IMR-90 (cell line): ENCODE measurements around the gene PPFIA2. TPM values are rescaled to one million over a fixed set of nuclear protein-coding genes. Genes with fewer than 3 reads are reported as not detected.

Experiments used
- ATAC-seq: fragments of 200-7000 bp; cut with Tn5 transposase; 2 replicates; pipeline ENCODE4 v1.9.1; 2020; ENCODE audit warnings: low read depth, mild to moderate bottlenecking, moderate library complexity
- BruUV-seq: library from RNA; stranded (reverse); fragments of 400-500 nt; replicated peaks from 2 replicates; lab custom pipeline; 2021; lab: Mats Ljungman, UMichigan
- CTCF ChIA-PET: fragments of 300-600 bp; formaldehyde crosslinking; extraction: SDS; loops from one replicate; lab custom pipeline; 2021; ENCODE audit warnings: antibody characterized with exemption; lab: Yijun Ruan, JAX
- POLR2A ChIA-PET: fragments of 300-600 bp; sonication (Branson Sonifier 250); formaldehyde crosslinking; loops from one replicate; lab custom pipeline; 2022; ENCODE audit warnings: antibody characterized with exemption; ENCODE audit not compliant: unreplicated experiment; lab: Charles Lee
- DNase-seq: peaks from one replicate; pipeline ENCODE4 v3.0.0; 2013
- H2AFZ ChIP-seq: replicated peaks from 2 replicates; pipeline ENCODE3; 2013; ENCODE audit warnings: low read length, mild to moderate bottlenecking; ENCODE audit not compliant: poor library complexity
- H2AK5ac ChIP-seq: 2 replicates; pipeline ENCODE4 v1.6.1; 2013; ENCODE audit warnings: low read depth, low read length, inconsistent platforms
- H2AK9ac ChIP-seq: replicated peaks from 2 replicates; pipeline ENCODE3; 2013; ENCODE audit warnings: mild to moderate bottlenecking, low read depth, low read length, moderate library complexity; ENCODE audit not compliant: poor library complexity
- H2BK120ac ChIP-seq: 2 replicates; pipeline ENCODE4 v1.6.1; 2013; ENCODE audit warnings: low read depth, low read length, inconsistent platforms
- H2BK15ac ChIP-seq: 3 replicates; pipeline ENCODE4 v1.6.1; 2013; ENCODE audit warnings: low read depth, low read length, inconsistent platforms
- H2BK20ac ChIP-seq: 2 replicates; pipeline ENCODE4 v1.6.1; 2013; ENCODE audit warnings: low read depth, mild to moderate bottlenecking, inconsistent platforms, low read length, moderate library complexity
- H2BK5ac ChIP-seq: 2 replicates; pipeline ENCODE4 v1.6.1; 2013; ENCODE audit warnings: mild to moderate bottlenecking, low read depth, low read length, inconsistent platforms; ENCODE audit not compliant: poor library complexity, severe bottlenecking
- H3K14ac ChIP-seq: replicated peaks from 2 replicates; pipeline ENCODE4 v1.6.1; 2013; ENCODE audit warnings: low read depth, low read length, inconsistent platforms
- H3K18ac ChIP-seq: 2 replicates; pipeline ENCODE4 v1.6.1; 2013; ENCODE audit warnings: low read depth, low read length, control low read depth
- H3K23ac ChIP-seq: 2 replicates; pipeline ENCODE4 v1.6.1; 2013; ENCODE audit warnings: low read depth, low read length, inconsistent platforms
- H3K27ac ChIP-seq: 2 replicates; pipeline ENCODE4 v1.5.1; 2013; ENCODE audit warnings: mild to moderate bottlenecking, control low read depth, low read length; ENCODE audit not compliant: insufficient read depth
- H3K27me3 ChIP-seq: 2 replicates; pipeline ENCODE4 v1.6.1; 2013; ENCODE audit warnings: low read length; ENCODE audit not compliant: control insufficient read depth, insufficient read depth
- H3K36me3 ChIP-seq: 2 replicates; pipeline ENCODE4 v1.6.1; 2013; ENCODE audit warnings: low read length, mixed read lengths; ENCODE audit not compliant: control insufficient read depth, insufficient read depth
- H3K4ac ChIP-seq: 2 replicates; pipeline ENCODE4 v1.6.1; 2013; ENCODE audit warnings: low read depth, low read length, inconsistent platforms
- H3K4me1 ChIP-seq: 2 replicates; pipeline ENCODE4 v1.6.1; 2013; ENCODE audit warnings: low read length, mixed read lengths; ENCODE audit not compliant: control insufficient read depth, insufficient read depth
- H3K4me2 ChIP-seq: 2 replicates; pipeline ENCODE4 v1.6.1; 2013; ENCODE audit warnings: low read depth, mild to moderate bottlenecking, control low read depth, low read length, moderate library complexity
- H3K4me3 ChIP-seq: 2 replicates; pipeline ENCODE4 v1.5.1; 2013; ENCODE audit warnings: low read depth, mild to moderate bottlenecking, control low read depth, low read length, moderate library complexity; ENCODE audit not compliant: insufficient read depth
- H3K56ac ChIP-seq: 2 replicates; pipeline ENCODE4 v1.6.1; 2013; ENCODE audit warnings: low read length, inconsistent platforms; ENCODE audit not compliant: insufficient read depth; ENCODE audit errors: extremely low read depth
- H3K79me1 ChIP-seq, 2 experiments: 2 replicates each; pipeline ENCODE4 v1.6.1; 2013; ENCODE audit warnings: low read length in 2 of 2, inconsistent platforms in 1 of 2, low read depth in 1 of 2
- H3K9ac ChIP-seq: 2 replicates; pipeline ENCODE4 v1.6.1; 2013; ENCODE audit warnings: low read depth, low read length, control low read depth
- H3K9me1 ChIP-seq: 2 replicates; pipeline ENCODE4 v1.6.1; 2013; ENCODE audit warnings: low read length, inconsistent platforms; ENCODE audit not compliant: insufficient read depth
- H3K9me3 ChIP-seq: 2 replicates; pipeline ENCODE4 v1.6.1; 2013; ENCODE audit warnings: low read length; ENCODE audit not compliant: control insufficient read depth, insufficient read depth
- H4K20me1 ChIP-seq: 2 replicates; pipeline ENCODE4 v1.6.1; 2013; ENCODE audit warnings: low read length, inconsistent platforms; ENCODE audit not compliant: insufficient read depth
- H4K5ac ChIP-seq: 2 replicates; pipeline ENCODE4 v1.6.1; 2013; ENCODE audit warnings: mild to moderate bottlenecking, low read depth, low read length, control low read depth
- H4K8ac ChIP-seq, 2 experiments: 2 replicates each; pipeline ENCODE4 v1.6.1; 2013; ENCODE audit warnings: low read depth in 2 of 2, low read length in 2 of 2, control low read depth in 1 of 2, inconsistent platforms in 1 of 2
- H4K91ac ChIP-seq: 2 replicates; pipeline ENCODE4 v1.6.1; 2013; ENCODE audit warnings: low read depth, low read length, inconsistent platforms; ENCODE audit not compliant: insufficient read depth
- BHLHE40 ChIP-seq: fragments of 150-350 bp; IDR thresholded peaks from 2 replicates; pipeline ENCODE4 v1.6.1; 2016; ENCODE audit warnings: mild to moderate bottlenecking, low read depth, low read length
- CEBPB ChIP-seq: IDR thresholded peaks from 2 replicates; pipeline ENCODE4 v1.6.1; 2012; ENCODE audit warnings: low read depth, low read length, improper control_type of control experiment
- CHD1 ChIP-seq: IDR thresholded peaks from 2 replicates; pipeline ENCODE4 v1.6.1; 2012; ENCODE audit warnings: low read depth, low read length, improper control_type of control experiment
- CTCF ChIP-seq: conservative IDR thresholded peaks from 2 replicates; pipeline ENCODE4 v1.5.1; 2012; ENCODE audit warnings: mild to moderate bottlenecking, low read depth, low read length, improper control_type of control experiment
- FOS ChIP-seq: fragments of 150-350 bp; IDR thresholded peaks from 2 replicates; pipeline ENCODE4 v1.6.1; 2016; ENCODE audit warnings: low read depth, low read length
- MAFK ChIP-seq: IDR thresholded peaks from 2 replicates; pipeline ENCODE4 v1.6.1; 2012; ENCODE audit warnings: low read depth, low read length, improper control_type of control experiment
- MAZ ChIP-seq: IDR thresholded peaks from 2 replicates; pipeline ENCODE4 v1.6.1; 2012; ENCODE audit warnings: low read depth, mild to moderate bottlenecking, low read length, improper control_type of control experiment, moderate library complexity, borderline replicate concordance
- MXI1 ChIP-seq: IDR thresholded peaks from 2 replicates; pipeline ENCODE4 v1.6.1; 2012; ENCODE audit warnings: low read depth, mild to moderate bottlenecking, low read length, moderate library complexity, borderline replicate concordance
- NFE2L2 ChIP-seq: fragments of 150-350 bp; IDR thresholded peaks from 2 replicates; pipeline ENCODE4 v1.6.1; 2016; ENCODE audit warnings: low read depth, mild to moderate bottlenecking, low read length
- POLR2A ChIP-seq: IDR thresholded peaks from 2 replicates; pipeline ENCODE4 v1.6.1; 2012; ENCODE audit warnings: mild to moderate bottlenecking, low read depth, low read length
- RAD21 ChIP-seq: IDR thresholded peaks from 2 replicates; pipeline ENCODE4 v1.6.1; 2012; ENCODE audit warnings: low read length, improper control_type of control experiment
- RCOR1 ChIP-seq: IDR thresholded peaks from 2 replicates; pipeline ENCODE4 v1.6.1; 2012; ENCODE audit warnings: mild to moderate bottlenecking, low read length, improper control_type of control experiment; ENCODE audit not compliant: insufficient replicate concordance
- RFX5 ChIP-seq: IDR thresholded peaks from 2 replicates; pipeline ENCODE4 v1.8.0; 2012; ENCODE audit warnings: low read depth, mild to moderate bottlenecking, low read length, moderate library complexity
- SMC3 ChIP-seq: fragments of 150-350 bp; IDR thresholded peaks from 2 replicates; pipeline ENCODE4 v1.6.1; 2016; ENCODE audit warnings: low read depth, mild to moderate bottlenecking, antibody characterized with exemption, low read length, moderate library complexity
- WGBS, 2 experiments: methylation state at CpG; one replicate each; pipeline versions ENCODE4 v1.1.5 to v1.1.7; 2013; ENCODE audit warnings: missing lambda C conversion rate in 2 of 2; ENCODE audit not compliant: insufficient read length in 1 of 2; ENCODE audit errors: extremely low coverage in 2 of 2; 5-methylcytosine and 5-hydroxymethylcytosine counted together
- dilution Hi-C: fragments of 300-500 bp; cut with HindIII; formaldehyde crosslinking; loops from one replicate; pipeline ENCODE4 v1.14.3; 2018; ENCODE audit warnings: low sequenced_read_pairs; ENCODE audit not compliant: unreplicated experiment
- in situ Hi-C: fragments of 300-500 bp; cut with MboI; formaldehyde crosslinking; loops from 3 replicates; pipeline ENCODE4 v1.14.3; 2019; ENCODE audit warnings: low sequenced_read_pairs, inconsistent platforms, mixed read lengths
- intact Hi-C: fragments of 100-400 bp; cut with micrococcal nuclease; formaldehyde crosslinking; loops from 2 replicates; pipeline ENCODE4 v1.10.0; 2022
- polyA plus RNA-seq, 3 experiments: library from polyadenylated mRNA; depleted of rRNA; stranded (reverse); fragments of >200 nt; gene quantifications; 2 replicates each; pipeline ENCODE4 v1.2.3, GENCODE V29; 2012; ENCODE audit warnings: low replicate concordance in 1 of 3
- total RNA-seq: library from RNA; depleted of rRNA; stranded (reverse); fragments of >200 nt; gene quantifications from 2 replicates; pipeline ENCODE4 v1.2.3, GENCODE V29; 2012
- TF ChIP-seq, protein P1 (sequence below): fragments of 150-350 bp; IDR thresholded peaks from 2 replicates; pipeline ENCODE4 v1.6.1; 2017; ENCODE audit warnings: mild to moderate bottlenecking, antibody characterized with exemption, low read length, low read depth
- TF ChIP-seq, protein P2 (sequence below): fragments of 150-350 bp; IDR thresholded peaks from 2 replicates; pipeline ENCODE4 v1.6.1; 2016; ENCODE audit warnings: low read depth, mild to moderate bottlenecking, low read length, moderate library complexity, borderline replicate concordance

Gene PPFIA2
- total and polyA plus RNA-seq, 2 of the 4 experiments (the other 2 are of a cell fraction) = 0.29 to 1.3 TPM

DNA sequence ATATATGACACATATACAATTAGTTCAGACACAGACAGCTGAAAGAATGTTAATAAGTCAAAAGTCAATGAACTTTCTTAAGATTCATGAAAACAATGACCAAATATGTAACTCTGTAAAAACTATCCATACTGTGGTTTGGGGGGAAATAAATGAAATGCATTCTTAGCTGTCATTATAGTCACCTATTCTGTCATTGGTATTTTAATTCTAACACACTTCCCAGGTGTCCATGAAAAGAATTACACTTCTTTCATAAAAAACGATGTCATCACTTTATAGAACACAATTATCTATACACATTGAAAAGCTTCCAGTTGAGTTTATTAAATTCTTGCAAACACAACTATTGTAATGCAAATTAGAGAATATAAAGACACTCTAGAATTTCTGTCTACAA, 35.8 kb downstream of the PPFIA2 start:
- no peak for ATAC-seq
- BruUV-seq = no TSS peak
- no peak overlapping the region for H3K18ac ChIP-seq

More for the DNA sequence above, 35.8 kb downstream of the PPFIA2 start:
- no peaks in the 10 kb centered on the region for H3K9me3 ChIP-seq
- no peaks in the 10 kb centered on the region for H4K20me1 ChIP-seq
- no peaks in the 10 kb centered on the region for H3K79me1 ChIP-seq
- no peak overlapping the region for H2BK5ac ChIP-seq
- no peak overlapping the region for H2AK5ac ChIP-seq
- no peak overlapping the region for H4K8ac ChIP-seq
- no peak overlapping the region for H4K5ac ChIP-seq
- H2AK9ac ChIP-seq = no peak overlapping the region
- H2AFZ ChIP-seq = no peak overlapping the region
- WGBS, 2 experiments = no CpG with 5 or more reads among the region's 1 CpG
- CTCF ChIA-PET = no interaction called here
- TF ChIP-seq MXI1 = no peak
- no peak for TF ChIP-seq NFE2L2
- TF ChIP-seq SMC3 = no peak
- TF ChIP-seq RFX5 = no peak
- TF ChIP-seq POLR2A = no peak
- no peak for TF ChIP-seq MAFK
- no peak for TF ChIP-seq CTCF
- TF ChIP-seq BHLHE40 = no peak
- TF ChIP-seq, protein P1, sequence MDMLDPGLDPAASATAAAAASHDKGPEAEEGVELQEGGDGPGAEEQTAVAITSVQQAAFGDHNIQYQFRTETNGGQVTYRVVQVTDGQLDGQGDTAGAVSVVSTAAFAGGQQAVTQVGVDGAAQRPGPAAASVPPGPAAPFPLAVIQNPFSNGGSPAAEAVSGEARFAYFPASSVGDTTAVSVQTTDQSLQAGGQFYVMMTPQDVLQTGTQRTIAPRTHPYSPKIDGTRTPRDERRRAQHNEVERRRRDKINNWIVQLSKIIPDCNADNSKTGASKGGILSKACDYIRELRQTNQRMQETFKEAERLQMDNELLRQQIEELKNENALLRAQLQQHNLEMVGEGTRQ = no peak
- TF ChIP-seq RAD21 = no peak
- no peak for TF ChIP-seq CEBPB
- TF ChIP-seq CHD1 = no peak
- no peak for TF ChIP-seq FOS
- TF ChIP-seq RCOR1 = no peak
- TF ChIP-seq, protein P2, sequence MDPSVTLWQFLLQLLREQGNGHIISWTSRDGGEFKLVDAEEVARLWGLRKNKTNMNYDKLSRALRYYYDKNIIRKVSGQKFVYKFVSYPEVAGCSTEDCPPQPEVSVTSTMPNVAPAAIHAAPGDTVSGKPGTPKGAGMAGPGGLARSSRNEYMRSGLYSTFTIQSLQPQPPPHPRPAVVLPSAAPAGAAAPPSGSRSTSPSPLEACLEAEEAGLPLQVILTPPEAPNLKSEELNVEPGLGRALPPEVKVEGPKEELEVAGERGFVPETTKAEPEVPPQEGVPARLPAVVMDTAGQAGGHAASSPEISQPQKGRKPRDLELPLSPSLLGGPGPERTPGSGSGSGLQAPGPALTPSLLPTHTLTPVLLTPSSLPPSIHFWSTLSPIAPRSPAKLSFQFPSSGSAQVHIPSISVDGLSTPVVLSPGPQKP = no peak
- no peak for TF ChIP-seq MAZ
- no peak overlapping the region for H3K9ac ChIP-seq
- H3K56ac ChIP-seq = no peak overlapping the region
- no peak overlapping the region for H3K14ac ChIP-seq
- in situ Hi-C loops = no loop called here
- dilution Hi-C loops = no loop called here
- H3K4me1 ChIP-seq = no peaks in the 10 kb centered on the region
- H3K27me3 ChIP-seq = no peaks in the 10 kb centered on the region
- H2BK120ac ChIP-seq = no peak overlapping the region
- no peaks in the 10 kb centered on the region for H3K9me1 ChIP-seq
- no peak for DNase-seq
- no peak overlapping the region for H3K23ac ChIP-seq
- H2BK15ac ChIP-seq = no peak overlapping the region
- H3K27ac ChIP-seq = no peak overlapping the region
- H3K4ac ChIP-seq = no peak overlapping the region
- H2BK20ac ChIP-seq = no peak overlapping the region
- no peak overlapping the region for H4K91ac ChIP-seq
- intact Hi-C loops = no loop called here
- no peak overlapping the region for H3K4me3 ChIP-seq
- H3K4me2 ChIP-seq = no peak overlapping the region
- POLR2A ChIA-PET = no interaction called here
- no peaks in the 10 kb centered on the region for H3K36me3 ChIP-seq
